Neural cell (in vitro differentiated cells): Measurements from ENCODE around the gene ADIPOR2.

Source experiments
- EZH2 ChIP-seq: fragments of 200-600, 300-800 bp; shearing (Covaris generic), sonication (generic); IDR thresholded peaks from 2 replicates; pipeline ENCODE4 v1.6.1; 2014; ENCODE audit warnings: antibody characterized with exemption, low read length, borderline replicate concordance, mild to moderate bottlenecking; ENCODE audit not compliant: insufficient read depth, poor library complexity, severe bottlenecking
- MXI1 ChIP-seq: fragments of 450-650 bp; conservative IDR thresholded peaks from 2 replicates; pipeline ENCODE4 v1.6.1; 2014; ENCODE audit warnings: antibody characterized with exemption, mild to moderate bottlenecking; ENCODE audit not compliant: poor library complexity, severe bottlenecking
- SMC3 ChIP-seq: fragments of 450-650 bp; conservative IDR thresholded peaks from 2 replicates; pipeline ENCODE4 v1.6.1; 2014; ENCODE audit warnings: antibody characterized with exemption, mild to moderate bottlenecking, moderate library complexity; ENCODE audit not compliant: poor library complexity
- TAF1 ChIP-seq: IDR thresholded peaks from 2 replicates; pipeline ENCODE4 v1.6.1; 2012; ENCODE audit warnings: low read depth
- TF ChIP-seq, protein P1 (sequence below): fragments of 450-650 bp; IDR thresholded peaks from 2 replicates; pipeline ENCODE4 v1.5.1; 2014; ENCODE audit warnings: antibody characterized with exemption, mild to moderate bottlenecking, moderate library complexity; ENCODE audit not compliant: poor library complexity, severe bottlenecking

DNA sequence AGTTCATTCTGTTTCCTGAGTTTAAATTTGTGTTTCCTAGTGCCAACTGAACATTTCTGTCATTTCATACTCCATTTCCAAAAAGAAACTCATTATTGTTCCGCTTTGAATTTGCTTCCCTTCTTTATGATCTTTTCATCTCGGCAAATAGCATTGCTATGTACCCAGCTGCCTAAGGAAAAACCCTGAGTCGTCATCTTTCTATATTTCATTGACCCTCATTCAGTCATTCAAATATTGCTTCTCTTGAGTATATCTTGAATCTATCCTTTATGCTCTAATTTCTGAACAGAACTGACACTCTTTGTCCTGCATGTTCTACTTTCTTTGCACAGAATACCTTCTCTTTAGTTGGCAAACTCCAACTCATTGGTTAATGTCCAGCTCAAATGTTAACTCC, 35.9 kb downstream of the ADIPOR2 start:
- TF ChIP-seq, protein P1, sequence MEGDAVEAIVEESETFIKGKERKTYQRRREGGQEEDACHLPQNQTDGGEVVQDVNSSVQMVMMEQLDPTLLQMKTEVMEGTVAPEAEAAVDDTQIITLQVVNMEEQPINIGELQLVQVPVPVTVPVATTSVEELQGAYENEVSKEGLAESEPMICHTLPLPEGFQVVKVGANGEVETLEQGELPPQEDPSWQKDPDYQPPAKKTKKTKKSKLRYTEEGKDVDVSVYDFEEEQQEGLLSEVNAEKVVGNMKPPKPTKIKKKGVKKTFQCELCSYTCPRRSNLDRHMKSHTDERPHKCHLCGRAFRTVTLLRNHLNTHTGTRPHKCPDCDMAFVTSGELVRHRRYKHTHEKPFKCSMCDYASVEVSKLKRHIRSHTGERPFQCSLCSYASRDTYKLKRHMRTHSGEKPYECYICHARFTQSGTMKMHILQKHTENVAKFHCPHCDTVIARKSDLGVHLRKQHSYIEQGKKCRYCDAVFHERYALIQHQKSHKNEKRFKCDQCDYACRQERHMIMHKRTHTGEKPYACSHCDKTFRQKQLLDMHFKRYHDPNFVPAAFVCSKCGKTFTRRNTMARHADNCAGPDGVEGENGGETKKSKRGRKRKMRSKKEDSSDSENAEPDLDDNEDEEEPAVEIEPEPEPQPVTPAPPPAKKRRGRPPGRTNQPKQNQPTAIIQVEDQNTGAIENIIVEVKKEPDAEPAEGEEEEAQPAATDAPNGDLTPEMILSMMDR: no peak
- no peak for TF ChIP-seq MXI1
- no peak for TF ChIP-seq TAF1
- TF ChIP-seq EZH2: no peak
- TF ChIP-seq SMC3: no peak
